ENCODE results near the gene PRRT3. TPM values are rescaled to one million over a fixed set of nuclear protein-coding genes. Genes with fewer than 3 reads are reported as not detected.

PRRT3 gene
- total and polyA plus RNA-seq, 2 donors (not counting 3 experiments of a cell fraction or from before 2014, with no cell fraction given): 1.5 TPM

DNA sequence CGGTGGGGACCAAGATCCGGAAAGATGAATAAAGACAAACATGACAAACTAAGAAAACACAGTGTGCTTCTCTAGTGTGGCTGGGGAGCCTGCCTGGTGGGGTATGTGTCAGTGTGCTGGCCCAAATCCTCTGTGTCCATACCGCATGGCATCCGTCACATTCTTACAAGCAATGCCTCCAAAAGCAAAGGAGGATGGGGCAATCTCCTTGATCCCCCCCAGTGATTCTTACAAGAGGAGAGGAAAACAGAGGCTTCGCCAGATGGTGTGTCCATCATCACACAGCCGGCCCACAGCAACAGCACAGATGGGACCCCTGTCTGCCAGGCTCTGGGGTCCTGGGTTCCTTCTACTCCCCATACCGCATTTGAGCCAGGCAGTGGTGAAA lies 35.9 kb downstream of the PRRT3 start:
- intact Hi-C loops (cut with micrococcal nuclease): loop anchor here (1.0 to 2.0 kb wide), 3 partner anchors 14 to 124 kb away; partner anchors contain the start of genes ARPC4, IL17RE, RPUSD3 and TADA3
- TF ChIP-seq, protein P1, sequence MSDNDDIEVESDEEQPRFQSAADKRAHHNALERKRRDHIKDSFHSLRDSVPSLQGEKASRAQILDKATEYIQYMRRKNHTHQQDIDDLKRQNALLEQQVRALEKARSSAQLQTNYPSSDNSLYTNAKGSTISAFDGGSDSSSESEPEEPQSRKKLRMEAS (IDR thresholded peaks at IDR 0.05; ENCODE audit: insufficient read depth, insufficient read length): no peak
- H3K9me1 ChIP-seq (replicated peaks; ENCODE audit: control insufficient read depth, extremely low read depth, insufficient read depth, low read length): no peaks in the 10 kb centered on the region
- dilution Hi-C loops (cut with MboI; ENCODE audit: extremely low pct_ligation_motif_present, low sequenced_read_pairs): no loop called here
- peak overlapping the region; percentile 49 for H2AFZ ChIP-seq (ENCODE audit: low read depth, low read length)
- ChIA-PET CTCF (interaction anchor here (0.8 to 2.8 kb wide), 7 partner anchors 14 to 78 kb away, joined by 3 to 11 read pairs (median 5); partner anchors contain the start of genes CRELD1 and JAGN1), POLR2A (interaction anchor here (1.2 kb wide), 1 partner anchor 30 kb away, joined by 5 read pairs; no protein-coding TSS in a partner anchor)
- H3K36me3 ChIP-seq (ENCODE audit: control insufficient read depth in 2 of 2, extremely low read depth in 1 of 2, insufficient read depth in 2 of 2, low read length in 2 of 2): no peaks in the 10 kb centered on the region
- H3K79me2 ChIP-seq (ENCODE audit: control insufficient read depth, insufficient read depth, low read length): no peaks in the 10 kb centered on the region
- FAIRE-seq (no peak), DNase-seq (ENCODE audit: low read depth, low spot score) (no peak)
- H3K27ac ChIP-seq (ENCODE audit: insufficient read depth, low read depth, low read length): no peak overlapping the region
- no peak overlapping the region for H3K9ac ChIP-seq (replicated peaks; ENCODE audit: extremely low read depth, insufficient read depth, low read length)
- H3K4me3 ChIP-seq (replicated peaks in 1 of 3; ENCODE audit: insufficient read depth in 1 of 3, low read depth in 1 of 3, low read length in 3 of 3): no peak overlapping the region
- BruUV-seq (replicated peaks): no TSS peak
- H3K4me1 ChIP-seq (ENCODE audit: control insufficient read depth, extremely low read depth, insufficient read depth, low read length): peaks cover 13% of the 10 kb centered on the region
- no peaks in the 10 kb centered on the region for H3K27me3 ChIP-seq (ENCODE audit: control insufficient read depth in 2 of 2, insufficient read depth in 2 of 2, low read length in 2 of 2)
- no peaks in the 10 kb centered on the region for H3K9me3 ChIP-seq (replicated peaks; ENCODE audit: control insufficient read depth, insufficient read depth, low read length)
- peak overlapping the region; percentile 73 for H3K4me2 ChIP-seq (ENCODE audit: insufficient read depth, low read length)
- no peaks in the 10 kb centered on the region for H4K20me1 ChIP-seq (replicated peaks; ENCODE audit: control insufficient read depth, extremely low read depth, insufficient read depth, low read length)

DNA sequence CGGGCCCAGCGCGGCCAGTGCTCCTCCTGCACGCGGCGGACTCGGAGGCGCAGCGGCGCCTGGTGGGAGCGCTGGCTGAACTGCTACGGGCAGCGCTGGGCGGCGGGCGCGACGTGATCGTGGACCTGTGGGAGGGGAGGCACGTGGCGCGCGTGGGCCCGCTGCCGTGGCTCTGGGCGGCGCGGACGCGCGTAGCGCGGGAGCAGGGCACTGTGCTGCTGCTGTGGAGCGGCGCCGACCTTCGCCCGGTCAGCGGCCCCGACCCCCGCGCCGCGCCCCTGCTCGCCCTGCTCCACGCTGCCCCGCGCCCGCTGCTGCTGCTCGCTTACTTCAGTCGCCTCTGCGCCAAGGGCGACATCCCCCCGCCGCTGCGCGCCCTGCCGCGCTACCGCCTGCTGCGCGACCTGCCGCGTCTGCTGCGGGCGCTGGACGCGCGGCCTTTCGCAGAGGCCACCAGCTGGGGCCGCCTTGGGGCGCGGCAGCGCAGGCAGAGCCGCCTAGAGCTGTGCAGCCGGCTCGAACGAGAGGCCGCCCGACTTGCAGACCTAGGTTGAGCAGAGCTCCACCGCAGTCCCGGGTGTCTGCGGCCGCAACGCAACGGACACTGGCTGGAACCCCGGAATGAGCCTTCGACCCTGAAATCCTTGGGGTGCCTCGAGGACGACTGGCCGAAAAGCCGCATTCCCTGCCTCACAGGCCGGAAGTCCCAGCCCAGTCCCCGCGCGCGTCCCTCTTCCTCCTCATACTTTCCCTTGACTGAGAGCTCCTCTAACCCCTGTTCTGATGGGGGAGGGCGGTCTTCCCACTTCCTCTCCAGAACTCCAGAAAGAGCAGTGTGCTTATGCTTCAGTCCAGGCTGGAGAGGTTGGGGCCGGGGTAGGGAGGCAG lies 36.7 kb downstream of the PRRT3 start:
- FAIRE-seq (peak; percentile 73), DNase-seq (ENCODE audit: low read depth, low spot score) (peak; percentile 50)
- intact Hi-C loops (cut with micrococcal nuclease) (loop anchor here (1.0 to 2.0 kb wide), 6 partner anchors 13 to 123 kb away; partner anchors contain the start of genes ARPC4, IL17RE, JAGN1 and RPUSD3), dilution Hi-C loops (cut with MboI; ENCODE audit: extremely low pct_ligation_motif_present, low sequenced_read_pairs) (no loop called here)
- no peaks in the 10 kb centered on the region for H3K27me3 ChIP-seq (ENCODE audit: control insufficient read depth in 2 of 2, insufficient read depth in 2 of 2, low read length in 2 of 2)
- POLR2A ChIA-PET: interaction anchor here (0.7 to 1.2 kb wide), 2 partner anchors 18 to 31 kb away, joined by 3 to 5 read pairs; partner anchors contain the start of gene CRELD1
- CTCF ChIA-PET: interaction anchor here (0.7 to 2.8 kb wide), 13 partner anchors 11 to 428 kb away, joined by 3 to 11 read pairs (median 4); partner anchors contain the start of genes CRELD1 and JAGN1
- no peaks in the 10 kb centered on the region for H4K20me1 ChIP-seq (replicated peaks; ENCODE audit: control insufficient read depth, extremely low read depth, insufficient read depth, low read length)
- H3K4me1 ChIP-seq (ENCODE audit: control insufficient read depth, extremely low read depth, insufficient read depth, low read length): peaks cover 13% of the 10 kb centered on the region
- H3K36me3 ChIP-seq (ENCODE audit: control insufficient read depth in 2 of 2, extremely low read depth in 1 of 2, insufficient read depth in 2 of 2, low read length in 2 of 2): no peaks in the 10 kb centered on the region
- peak overlapping the region; percentile 63 for H3K4me2 ChIP-seq (ENCODE audit: insufficient read depth, low read length)
- no peaks in the 10 kb centered on the region for H3K9me3 ChIP-seq (replicated peaks; ENCODE audit: control insufficient read depth, insufficient read depth, low read length)
- H3K9ac ChIP-seq (replicated peaks; ENCODE audit: extremely low read depth, insufficient read depth, low read length): peak overlapping the region; percentile 8
- no peaks in the 10 kb centered on the region for H3K79me2 ChIP-seq (ENCODE audit: control insufficient read depth, insufficient read depth, low read length)
- H2AFZ ChIP-seq (ENCODE audit: low read depth, low read length): peak overlapping the region; percentile 80
- peak overlapping the region in 2 of 3 experiments; percentile 29 to 39 for H3K4me3 ChIP-seq (replicated peaks in 1 of 3; ENCODE audit: insufficient read depth in 1 of 3, low read depth in 1 of 3, low read length in 3 of 3)
- no peaks in the 10 kb centered on the region for H3K9me1 ChIP-seq (replicated peaks; ENCODE audit: control insufficient read depth, extremely low read depth, insufficient read depth, low read length)
- TF ChIP-seq JUN (IDR thresholded peaks at IDR 0.05; ENCODE audit: borderline replicate concordance, insufficient read depth, insufficient read length, low read depth) (no peak), MYC (IDR thresholded peaks at IDR 0.05; ENCODE audit: low read depth, low read length) (no peak), POLR2AphosphoS5 (IDR thresholded peaks at IDR 0.05; ENCODE audit: insufficient read depth, low read depth, low read length) (peak; percentile 18), FOS (IDR thresholded peaks at IDR 0.05; ENCODE audit: borderline replicate concordance, insufficient read depth, low read length) (no peak), POLR2A (IDR thresholded peaks at IDR 0.05; ENCODE audit: low read depth, low read length) (peak; percentile 29)
- TF ChIP-seq, protein P2, sequence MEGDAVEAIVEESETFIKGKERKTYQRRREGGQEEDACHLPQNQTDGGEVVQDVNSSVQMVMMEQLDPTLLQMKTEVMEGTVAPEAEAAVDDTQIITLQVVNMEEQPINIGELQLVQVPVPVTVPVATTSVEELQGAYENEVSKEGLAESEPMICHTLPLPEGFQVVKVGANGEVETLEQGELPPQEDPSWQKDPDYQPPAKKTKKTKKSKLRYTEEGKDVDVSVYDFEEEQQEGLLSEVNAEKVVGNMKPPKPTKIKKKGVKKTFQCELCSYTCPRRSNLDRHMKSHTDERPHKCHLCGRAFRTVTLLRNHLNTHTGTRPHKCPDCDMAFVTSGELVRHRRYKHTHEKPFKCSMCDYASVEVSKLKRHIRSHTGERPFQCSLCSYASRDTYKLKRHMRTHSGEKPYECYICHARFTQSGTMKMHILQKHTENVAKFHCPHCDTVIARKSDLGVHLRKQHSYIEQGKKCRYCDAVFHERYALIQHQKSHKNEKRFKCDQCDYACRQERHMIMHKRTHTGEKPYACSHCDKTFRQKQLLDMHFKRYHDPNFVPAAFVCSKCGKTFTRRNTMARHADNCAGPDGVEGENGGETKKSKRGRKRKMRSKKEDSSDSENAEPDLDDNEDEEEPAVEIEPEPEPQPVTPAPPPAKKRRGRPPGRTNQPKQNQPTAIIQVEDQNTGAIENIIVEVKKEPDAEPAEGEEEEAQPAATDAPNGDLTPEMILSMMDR (IDR thresholded peaks at IDR 0.05; ENCODE audit: extremely low read depth in 1 of 2, insufficient read depth in 1 of 2, low read depth in 1 of 2, low read length in 2 of 2): peak; percentile 32 to 57
- no TSS peak for BruUV-seq (replicated peaks)
- H3K27ac ChIP-seq (ENCODE audit: insufficient read depth, low read depth, low read length): no peak overlapping the region
